HG03521 (cell line): ENCODE results near the gene CRABP1.
"Not testable (repeated sequence)": the region's sequence is repeated elsewhere in the genome, so short reads cannot be mapped to it uniquely, and the experiment has no call there.

Source experiments
- ATAC-seq: cut with Tn5 transposase; IDR thresholded peaks from one replicate; pipeline ENCODE4 v1.9.1; 2021; ENCODE audit warnings: mild to moderate bottlenecking, moderate library complexity; ENCODE audit not compliant: unreplicated experiment

Gene CRABP1

GRCh38 chr15:78369161-78369560, 29.0 kb downstream of the CRABP1 start:
- ATAC-seq, result no peak

- ATAC-seq, result no peak
These were observed 29.9 kb downstream of the CRABP1 start for GRCh38 chr15:78370013-78370412.

GRCh38 chr15:78372880-78373279, 32.7 kb downstream of the CRABP1 start:
- ATAC-seq, result no peak

GRCh38 chr15:78374436-78375393, 34.6 kb downstream of the CRABP1 start:
- no peak for ATAC-seq

GRCh38 chr15:78380143-78380542, 40.0 kb downstream of the CRABP1 start:
- ATAC-seq, result not testable (repeated sequence)

GRCh38 chr15:78382114-78382880, 42.1 kb downstream of the CRABP1 start:
- ATAC-seq, result no peak

GRCh38 chr15:78384651-78385050, 44.5 kb downstream of the CRABP1 start:
- no peak for ATAC-seq

- ATAC-seq, result no peak
These were observed 47.3 kb downstream of the CRABP1 start for GRCh38 chr15:78387246-78388037.

GRCh38 chr15:78388865-78389264, 48.7 kb downstream of the CRABP1 start:
- no peak for ATAC-seq

GRCh38 chr15:78389322-78389721, 49.2 kb downstream of the CRABP1 start:
- no peak for ATAC-seq

GRCh38 chr15:78389738-78390137, 49.6 kb downstream of the CRABP1 start:
- no peak for ATAC-seq

- ATAC-seq, result no peak
These were observed 50.1 kb downstream of the CRABP1 start for GRCh38 chr15:78390242-78390641.

- no peak for ATAC-seq
These were observed 50.7 kb downstream of the CRABP1 start for GRCh38 chr15:78390826-78391225.

GRCh38 chr15:78391781-78392180, 51.6 kb downstream of the CRABP1 start:
- ATAC-seq, result no peak

- ATAC-seq, result no peak
These were observed 52.3 kb downstream of the CRABP1 start for GRCh38 chr15:78392430-78392829.

GRCh38 chr15:78393137-78393536, 53.0 kb downstream of the CRABP1 start:
- no peak for ATAC-seq

GRCh38 chr15:78394026-78394425, 53.9 kb downstream of the CRABP1 start:
- no peak for ATAC-seq

- ATAC-seq, result no peak
These were observed 54.9 kb downstream of the CRABP1 start for GRCh38 chr15:78394981-78395616.

GRCh38 chr15:78396186-78396814, 56.1 kb downstream of the CRABP1 start:
- no peak for ATAC-seq

GRCh38 chr15:78396976-78397375, 56.8 kb downstream of the CRABP1 start:
- no peak for ATAC-seq
